CD14-positive monocyte (primary cell): ENCODE results near the gene GARIN3. TPM values are rescaled to one million over a fixed set of nuclear protein-coding genes. Genes with fewer than 3 reads are reported as not detected.
A peak's percentile ranks its signal among the peaks of the same experiment; 100 is the strongest.

Experiments used
- DNase-seq, 3 donors: peaks; one replicate each; pipeline ENCODE4 v3.0.0-alpha.2; 2011 to 2022
- H2AFZ ChIP-seq: 2 replicates; pipeline ENCODE4 v1.6.0; 2012; ENCODE audit warnings: mild to moderate bottlenecking, low read depth, low read length, inconsistent platforms; ENCODE audit not compliant: insufficient read depth, poor library complexity, severe bottlenecking
- H3K27ac ChIP-seq, 2 donors: 1 replicate in 1 of 2; 2 replicates in 1 of 2; pipeline ENCODE4 v1.5.1; 2012 to 2013; ENCODE audit warnings: low read length in 2 of 2, control low read depth in 1 of 2, inconsistent platforms in 1 of 2, low read depth in 1 of 2, mild to moderate bottlenecking in 1 of 2
- H3K27me3 ChIP-seq, 2 donors: one replicate each; pipeline versions ENCODE4 v1.6.0 to v1.6.1; 2011 to 2013; ENCODE audit warnings: low read length in 2 of 2; ENCODE audit not compliant: control insufficient read depth in 2 of 2, insufficient read depth in 2 of 2
- H3K36me3 ChIP-seq, 2 donors: replicated peaks in 1 of 2; 1 replicate in 1 of 2; 2 replicates in 1 of 2; pipeline versions ENCODE4 v1.5.1 to v1.6.1; 2012 to 2013; ENCODE audit warnings: low read length in 2 of 2, control low read depth in 1 of 2, inconsistent platforms in 1 of 2, mild to moderate bottlenecking in 1 of 2; ENCODE audit not compliant: insufficient read depth in 2 of 2, control insufficient read depth in 1 of 2
- H3K4me1 ChIP-seq, 2 donors: 1 replicate in 1 of 2; 2 replicates in 1 of 2; pipeline versions ENCODE4 v1.5.1 to v1.6.1; 2012 to 2013; ENCODE audit warnings: low read length in 2 of 2, control low read depth in 1 of 2, inconsistent platforms in 1 of 2, mild to moderate bottlenecking in 1 of 2, moderate library complexity in 1 of 2; ENCODE audit not compliant: insufficient read depth in 2 of 2, control insufficient read depth in 1 of 2
- H3K4me2 ChIP-seq: replicated peaks from 2 replicates; pipeline ENCODE3; 2012; ENCODE audit warnings: low read length, moderate library complexity, mild to moderate bottlenecking; ENCODE audit not compliant: poor library complexity, severe bottlenecking; ENCODE audit errors: extremely low read depth
- H3K4me3 ChIP-seq, 3 experiments: fragments of 200-600 bp in 1 of 3; sonication (generic) in 1 of 3; replicated peaks in 1 of 3; 1 replicate in 2 of 3; 2 replicates in 1 of 3; pipeline ENCODE4 v1.5.1; 2011 to 2013; ENCODE audit warnings: low read length in 3 of 3, mild to moderate bottlenecking in 3 of 3, control low read depth in 2 of 3, low read depth in 2 of 3, inconsistent platforms in 1 of 3, moderate library complexity in 1 of 3
- H3K79me2 ChIP-seq: 2 replicates; pipeline ENCODE4 v1.6.0; 2012; ENCODE audit warnings: mild to moderate bottlenecking, control low read depth, inconsistent platforms, low read length, moderate library complexity; ENCODE audit not compliant: insufficient read depth
- H3K9ac ChIP-seq: 2 replicates; pipeline ENCODE4 v1.6.0; 2017; ENCODE audit warnings: low read length, mild to moderate bottlenecking; ENCODE audit not compliant: insufficient read depth, poor library complexity, severe bottlenecking
- H3K9me3 ChIP-seq, 2 donors: replicated peaks in 1 of 2; 1 replicate in 1 of 2; 2 replicates in 1 of 2; pipeline versions ENCODE4 v1.5.1 to v1.6.1; 2012 to 2013; ENCODE audit warnings: low read length in 2 of 2, control low read depth in 1 of 2; ENCODE audit not compliant: control insufficient read depth in 1 of 2, insufficient read depth in 1 of 2
- H4K20me1 ChIP-seq: 2 replicates; pipeline ENCODE4 v1.6.0; 2012; ENCODE audit warnings: mild to moderate bottlenecking, low read length, control low read depth, moderate library complexity; ENCODE audit not compliant: insufficient read depth
- H3K27ac Mint-ChIP-seq, 7 donors: one replicate each; pipeline ENCODE4 v1.8.0; 2020; ENCODE audit warnings: mild to moderate bottlenecking in 7 of 7, mixed read lengths in 7 of 7, moderate library complexity in 6 of 7, inconsistent platforms in 2 of 7
- H3K27me3 Mint-ChIP-seq, 3 donors: one replicate each; pipeline ENCODE4 v1.8.0; 2021 to 2022; ENCODE audit warnings: low read depth in 3 of 3, mild to moderate bottlenecking in 3 of 3, mixed read lengths in 3 of 3, moderate library complexity in 3 of 3, inconsistent platforms in 1 of 3
- H3K36me3 Mint-ChIP-seq, 2 donors: one replicate each; pipeline ENCODE4 v1.8.0; 2020; ENCODE audit warnings: mixed read lengths in 2 of 2, inconsistent platforms in 1 of 2, mild to moderate bottlenecking in 1 of 2
- H3K4me1 Mint-ChIP-seq: one replicate; pipeline ENCODE4 v1.8.0; 2020; ENCODE audit warnings: mild to moderate bottlenecking, mixed read lengths
- H3K4me3 Mint-ChIP-seq, 2 donors: one replicate each; pipeline ENCODE4 v1.8.0; 2020; ENCODE audit warnings: mild to moderate bottlenecking in 2 of 2, mixed read lengths in 2 of 2, moderate library complexity in 1 of 2
- H3K9me3 Mint-ChIP-seq, 7 donors: one replicate each; pipeline ENCODE4 v1.8.0; 2020 to 2022; ENCODE audit warnings: mixed read lengths in 7 of 7, mild to moderate bottlenecking in 6 of 7, moderate library complexity in 6 of 7, inconsistent platforms in 2 of 7
- WGBS: methylation state at CpG from one replicate; pipeline ENCODE4 v1.1.5; 2013; ENCODE audit warnings: missing lambda C conversion rate; ENCODE audit not compliant: insufficient coverage; 5-methylcytosine and 5-hydroxymethylcytosine counted together
- intact Hi-C, 2 donors: fragments of 100-400 bp; cut with micrococcal nuclease; formaldehyde crosslinking; loops; one replicate each; pipeline versions ENCODE4 v1.15.0 to v1.15.1; 2023
- polyA plus RNA-seq, 3 donors: library from polyadenylated mRNA; depleted of rRNA in 1 of 3; unstranded in 2 of 3; stranded (reverse) in 1 of 3; fragments of 300-500 nt in 2 of 3; fragments of >200 nt in 1 of 3; fragmentation: Illumina TruSeq in 2 of 3; gene quantifications; 1 replicate in 2 of 3; 2 replicates in 1 of 3; pipeline ENCODE4 v1.2.3, GENCODE V29; 2012 to 2021
- TF ChIP-seq, protein P1 (sequence below): fragments of 200-600 bp; IDR thresholded peaks from one replicate; pipeline ENCODE4 v1.8.0; 2022; ENCODE audit warnings: antibody characterized with exemption, mild to moderate bottlenecking

Gene GARIN3
- polyA plus RNA-seq, 3 donors: not detected

DNA sequence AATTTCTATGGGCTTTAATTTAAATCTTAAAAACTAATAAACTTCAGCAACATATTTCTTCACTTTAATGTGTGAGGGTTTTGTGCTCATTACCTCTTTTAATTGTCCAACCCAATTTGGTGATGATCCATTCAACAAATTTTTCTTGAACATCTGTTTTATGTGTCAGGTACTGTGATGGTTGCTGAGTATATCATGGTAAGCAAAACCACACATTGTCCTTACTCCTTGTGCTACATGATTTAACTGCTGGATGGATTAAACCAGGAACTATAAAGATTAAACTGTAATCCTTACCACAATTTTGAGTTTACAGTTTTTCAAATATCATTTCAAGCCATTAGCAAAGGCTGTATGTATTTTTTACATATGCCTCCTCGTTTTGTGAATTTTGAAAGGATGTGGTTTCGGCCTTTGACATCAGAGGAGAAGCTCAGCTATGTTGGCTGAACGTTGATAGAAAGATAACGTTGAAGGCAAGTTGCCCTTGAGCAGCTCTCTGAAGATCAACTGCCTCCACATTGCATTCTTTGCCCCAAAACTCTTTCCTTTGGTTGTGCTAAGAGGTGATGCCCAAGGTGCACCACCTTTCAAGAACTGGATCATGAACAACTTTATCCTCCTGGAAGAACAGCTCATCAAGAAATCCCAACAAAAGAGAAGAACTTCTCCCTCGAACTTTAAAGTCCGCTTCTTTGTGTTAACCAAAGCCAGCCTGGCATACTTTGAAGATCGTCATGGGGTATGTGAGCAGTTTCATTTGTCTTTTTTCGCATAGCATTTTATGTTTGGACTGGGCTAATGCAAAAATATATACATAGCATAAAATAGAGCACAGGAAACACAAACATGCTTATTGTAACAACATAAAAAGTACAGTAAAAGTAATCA is 14.6 kb upstream of the GARIN3 start, which contains the start of gene ITK:
Gene ITK, plus strand, starts transcription at position 467 of the 891 bp plus-strand sequence. Its CDS starts 138 bp downstream, at position 605.
- no peaks in the 10 kb centered on the region for H3K4me1 Mint-ChIP-seq
- H3K9ac ChIP-seq: no peak within 1 kb of the TSS
- WGBS: 60% methylated on average over 1 of the region's 8 CpGs

DNA sequence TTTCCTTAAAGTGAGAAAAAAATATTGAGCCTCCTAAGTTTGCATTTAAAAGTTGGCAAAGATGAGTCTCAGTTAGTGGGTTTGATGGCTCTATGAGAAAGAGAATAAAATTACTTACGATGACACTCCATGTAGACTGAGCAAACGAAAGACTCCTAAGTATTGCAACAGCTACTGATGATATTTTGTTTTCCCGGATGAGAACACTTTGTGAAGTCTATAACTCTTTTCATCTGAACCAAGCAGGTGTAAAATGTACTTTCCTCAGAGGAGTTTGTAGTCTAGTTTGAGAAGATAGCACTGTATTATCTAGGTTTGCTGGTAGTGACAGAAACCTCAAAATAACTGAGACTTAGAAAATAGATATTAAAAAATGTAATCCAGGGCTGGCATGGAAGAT is 12.9 kb upstream of the GARIN3 start:
- intact Hi-C loops: no loop called here
- TF ChIP-seq, protein P1, sequence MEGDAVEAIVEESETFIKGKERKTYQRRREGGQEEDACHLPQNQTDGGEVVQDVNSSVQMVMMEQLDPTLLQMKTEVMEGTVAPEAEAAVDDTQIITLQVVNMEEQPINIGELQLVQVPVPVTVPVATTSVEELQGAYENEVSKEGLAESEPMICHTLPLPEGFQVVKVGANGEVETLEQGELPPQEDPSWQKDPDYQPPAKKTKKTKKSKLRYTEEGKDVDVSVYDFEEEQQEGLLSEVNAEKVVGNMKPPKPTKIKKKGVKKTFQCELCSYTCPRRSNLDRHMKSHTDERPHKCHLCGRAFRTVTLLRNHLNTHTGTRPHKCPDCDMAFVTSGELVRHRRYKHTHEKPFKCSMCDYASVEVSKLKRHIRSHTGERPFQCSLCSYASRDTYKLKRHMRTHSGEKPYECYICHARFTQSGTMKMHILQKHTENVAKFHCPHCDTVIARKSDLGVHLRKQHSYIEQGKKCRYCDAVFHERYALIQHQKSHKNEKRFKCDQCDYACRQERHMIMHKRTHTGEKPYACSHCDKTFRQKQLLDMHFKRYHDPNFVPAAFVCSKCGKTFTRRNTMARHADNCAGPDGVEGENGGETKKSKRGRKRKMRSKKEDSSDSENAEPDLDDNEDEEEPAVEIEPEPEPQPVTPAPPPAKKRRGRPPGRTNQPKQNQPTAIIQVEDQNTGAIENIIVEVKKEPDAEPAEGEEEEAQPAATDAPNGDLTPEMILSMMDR: no peak
- H3K4me3 ChIP-seq: no peak overlapping the region
- H2AFZ ChIP-seq: no peak overlapping the region
- H3K9me3 Mint-ChIP-seq: peaks cover 0 to 3% (median 0%) of the 10 kb centered on the region in 7 donors
- H3K36me3 Mint-ChIP-seq: no peaks in the 10 kb centered on the region
- no peak overlapping the region for H3K4me3 Mint-ChIP-seq
- no peak overlapping the region for H3K9ac ChIP-seq
- H3K27me3 ChIP-seq: peaks cover 0 to 3% of the 10 kb centered on the region in 2 donors
- H3K4me2 ChIP-seq: no peak overlapping the region
- DNase-seq: no peak
- H3K36me3 ChIP-seq: no peaks in the 10 kb centered on the region
- H3K9me3 ChIP-seq: no peaks in the 10 kb centered on the region
- H3K4me1 ChIP-seq: no peaks in the 10 kb centered on the region
- peaks cover 3 to 8% (median 7%) of the 10 kb centered on the region in 3 donors for H3K27me3 Mint-ChIP-seq
- H4K20me1 ChIP-seq: no peaks in the 10 kb centered on the region
- H3K27ac Mint-ChIP-seq: no peak overlapping the region
- no peak overlapping the region for H3K27ac ChIP-seq
- WGBS: 100% methylated on average over 1 of the region's 3 CpGs
- H3K4me1 Mint-ChIP-seq: no peaks in the 10 kb centered on the region
- no peaks in the 10 kb centered on the region for H3K79me2 ChIP-seq

More for the DNA sequence above, 14.6 kb upstream of the GARIN3 start, which contains the start of gene ITK:
- Histone ChIP-seq H4K20me1 (no peaks in the 10 kb centered on the region), H3K9me3 (no peaks in the 10 kb centered on the region), H3K4me2 (no peak within 1 kb of the TSS), H3K27me3 (peaks cover 0 to 3% of the 10 kb centered on the region in 2 donors), H3K79me2 (no peaks in the 10 kb centered on the region), H2AFZ (no peak within 1 kb of the TSS), H3K36me3 (no peaks in the 10 kb centered on the region), H3K27ac (no peak within 1 kb of the TSS), H3K4me3 (no peak within 1 kb of the TSS), H3K4me1 (no peaks in the 10 kb centered on the region)
- no peak within 1 kb of the TSS for H3K27ac Mint-ChIP-seq
- DNase-seq: no peak
- H3K36me3 Mint-ChIP-seq: no peaks in the 10 kb centered on the region
- intact Hi-C loops: no loop called here
- TF ChIP-seq, protein P1: no peak
- H3K27me3 Mint-ChIP-seq: peaks cover 3 to 8% (median 8%) of the 10 kb centered on the region in 3 donors
- peak within 1 kb of the TSS in 1 of 2 donors; percentile 2 for H3K4me3 Mint-ChIP-seq
- H3K9me3 Mint-ChIP-seq: peaks cover 0 to 3% (median 0%) of the 10 kb centered on the region in 7 donors
